Parathyroid adenoma (tissue), 2 donors: ENCODE data around the gene SYNDIG1.

Source experiments
- H2AFZ ChIP-seq: fragments of 300-600 bp; sonication (generic); one replicate; pipeline ENCODE4 v1.7.0; 2017; ENCODE audit warnings: antibody characterized with exemption, mild to moderate bottlenecking
- H3K27ac ChIP-seq: fragments of 300-600 bp; sonication (generic); one replicate; pipeline ENCODE4 v1.7.0; 2017
- H3K27me3 ChIP-seq: fragments of 300-600 bp; sonication (generic); one replicate; pipeline ENCODE4 v1.7.0; 2017; ENCODE audit warnings: low read length; ENCODE audit not compliant: control insufficient read depth, insufficient read depth
- H3K36me3 ChIP-seq: fragments of 300-600 bp; sonication (generic); one replicate; pipeline ENCODE4 v1.7.0; 2017; ENCODE audit warnings: low read length; ENCODE audit not compliant: control insufficient read depth, insufficient read depth
- H3K4me1 ChIP-seq: fragments of 300-600 bp; sonication (generic); one replicate; pipeline ENCODE4 v1.7.0; 2017; ENCODE audit warnings: control low read depth
- H3K4me2 ChIP-seq: fragments of 300-600 bp; sonication (generic); one replicate; pipeline ENCODE4 v1.7.0; 2017; ENCODE audit warnings: low read length
- H3K4me3 ChIP-seq: fragments of 300-600 bp; sonication (generic); one replicate; pipeline ENCODE4 v1.7.0; 2017; ENCODE audit warnings: low read depth, low read length
- H3K79me2 ChIP-seq: fragments of 300-600 bp; sonication (generic); one replicate; pipeline ENCODE4 v1.7.0; 2017; ENCODE audit warnings: control low read depth
- H3K9ac ChIP-seq: fragments of 300-600 bp; sonication (generic); one replicate; pipeline ENCODE4 v1.7.0; 2017; ENCODE audit warnings: mild to moderate bottlenecking
- H3K9me3 ChIP-seq: fragments of 300-600 bp; sonication (generic); one replicate; pipeline ENCODE4 v1.7.0; 2017; ENCODE audit warnings: low read length; ENCODE audit not compliant: control insufficient read depth
- CTCF ChIP-seq: fragments of 300-600 bp; sonication (generic); IDR thresholded peaks from one replicate; pipeline ENCODE4 v1.7.0; 2017; ENCODE audit warnings: antibody characterized with exemption, mild to moderate bottlenecking
- donor health status: primary hyperparathyroidism.

The SYNDIG1 gene

GRCh38 chr20:24578567-24579415 lies 109.4 kb downstream of the SYNDIG1 start:
- Histone ChIP-seq H3K27me3 (no peaks in the 10 kb centered on the region), H3K27ac (no peak overlapping the region), H3K9me3 (no peaks in the 10 kb centered on the region)

GRCh38 chr20:24579475-24579874 lies 110.0 kb downstream of the SYNDIG1 start:
- Histone ChIP-seq H3K9me3 (no peaks in the 10 kb centered on the region), H3K27ac (no peak overlapping the region), H3K27me3 (no peaks in the 10 kb centered on the region), H3K4me1 (no peaks in the 10 kb centered on the region), H3K36me3 (no peaks in the 10 kb centered on the region), H3K4me2 (no peak overlapping the region), H3K9ac (no peak overlapping the region), H2AFZ (no peak overlapping the region), H3K79me2 (no peaks in the 10 kb centered on the region), H3K4me3 (no peak overlapping the region)
- TF ChIP-seq CTCF: no peak

More at GRCh38 chr20:24578567-24579415, 109.4 kb downstream of the SYNDIG1 start:
- no peak overlapping the region for H3K4me2 ChIP-seq
- H3K4me3 ChIP-seq: no peak overlapping the region
- H3K36me3 ChIP-seq: no peaks in the 10 kb centered on the region
- no peak overlapping the region for H2AFZ ChIP-seq
- no peak for TF ChIP-seq CTCF
- no peaks in the 10 kb centered on the region for H3K79me2 ChIP-seq
- no peaks in the 10 kb centered on the region for H3K4me1 ChIP-seq
- no peak overlapping the region for H3K9ac ChIP-seq

- Histone ChIP-seq H3K9me3 (no peaks in the 10 kb centered on the region), H3K4me1 (no peaks in the 10 kb centered on the region), H3K27me3 (no peaks in the 10 kb centered on the region), H3K4me3 (no peak overlapping the region), H3K4me2 (no peak overlapping the region), H3K9ac (no peak overlapping the region), H3K36me3 (no peaks in the 10 kb centered on the region), H3K27ac (no peak overlapping the region), H2AFZ (no peak overlapping the region), H3K79me2 (no peaks in the 10 kb centered on the region)
- TF ChIP-seq CTCF: no peak
Observed at GRCh38 chr20:24580006-24580405, 110.6 kb downstream of the SYNDIG1 start.

- Histone ChIP-seq H3K36me3 (no peaks in the 10 kb centered on the region), H3K79me2 (no peaks in the 10 kb centered on the region)
Observed at GRCh38 chr20:24580855-24581254, 111.4 kb downstream of the SYNDIG1 start.

More at GRCh38 chr20:24580855-24581254, 111.4 kb downstream of the SYNDIG1 start:
- no peaks in the 10 kb centered on the region for H3K9me3 ChIP-seq
- TF ChIP-seq CTCF: no peak
- no peak overlapping the region for H2AFZ ChIP-seq
- H3K27me3 ChIP-seq: no peaks in the 10 kb centered on the region
- H3K9ac ChIP-seq: no peak overlapping the region
- H3K27ac ChIP-seq: no peak overlapping the region
- H3K4me2 ChIP-seq: no peak overlapping the region
- no peak overlapping the region for H3K4me3 ChIP-seq
- H3K4me1 ChIP-seq: no peaks in the 10 kb centered on the region
